ENCODE results near the gene MON1A. TPM values are rescaled to one million over a fixed set of nuclear protein-coding genes. Genes with fewer than 3 reads are reported as not detected.
"Not testable (repeated sequence)": the region's sequence is repeated elsewhere in the genome, so short reads cannot be mapped to it uniquely, and the experiment has no call there.

MON1A gene
- 10 to 100 TPM in 1 of 3 donors, 1 to 10 TPM in 2; 5.1 to 10.2 (median 9.7) TPM for polyA plus RNA-seq

- no peak within 1 kb of the TSS for H3K27ac ChIP-seq (ENCODE audit: low read depth, low read length)
- 1% methylated on average over 56 of the region's 56 CpGs for WGBS, 3 donors
Measured at GRCh38 chr3:49929291-49930167, at the start of gene MON1A. Gene MON1A (minus strand): TSS chr3:49929811. CDS start chr3:49913346, 16,465 bp downstream.

GRCh38 chr3:49976942-49977341, 47.3 kb upstream of the MON1A start:
- 79 to 93% (median 91%) methylated on average over 2 of the region's 2 CpGs for WGBS, 3 donors
- H3K27ac ChIP-seq (ENCODE audit: low read depth, low read length): no peak overlapping the region

- 93 to 97% (median 96%) methylated on average over 10 of the region's 10 CpGs for WGBS, 3 donors
- H3K27ac ChIP-seq (ENCODE audit: low read depth, low read length): no peak overlapping the region
Measured at GRCh38 chr3:49972656-49973055, 43.0 kb upstream of the MON1A start.

GRCh38 chr3:49968346-49968745, 38.7 kb upstream of the MON1A start:
- no peak overlapping the region for H3K27ac ChIP-seq (ENCODE audit: low read depth, low read length)
- 90 to 96% (median 93%) methylated on average over 8 of the region's 8 CpGs for WGBS, 3 donors

GRCh38 chr3:49967291-49967690, 37.7 kb upstream of the MON1A start:
- no peak overlapping the region for H3K27ac ChIP-seq (ENCODE audit: low read depth, low read length)
- 64 to 65% (median 65%) methylated on average over 6 of the region's 6 CpGs for WGBS, 3 donors

- H3K27ac ChIP-seq (ENCODE audit: low read depth, low read length): no peak overlapping the region
- WGBS, 3 donors: 95 to 97% (median 97%) methylated on average over 1 of the region's 1 CpG
Measured at GRCh38 chr3:49966233-49966942, 36.8 kb upstream of the MON1A start.

- H3K27ac ChIP-seq (ENCODE audit: low read depth, low read length): no peak overlapping the region
- WGBS, 3 donors: 81 to 94% (median 83%) methylated on average over 3 of the region's 3 CpGs
Measured at GRCh38 chr3:49955636-49956035, 26.0 kb upstream of the MON1A start.

- no peak overlapping the region for H3K27ac ChIP-seq (ENCODE audit: low read depth, low read length)
- 91 to 99% (median 97%) methylated on average over 6 of the region's 6 CpGs for WGBS, 3 donors
Measured at GRCh38 chr3:49952924-49953323, 23.3 kb upstream of the MON1A start.

GRCh38 chr3:49942651-49943050, 13.0 kb upstream of the MON1A start:
- H3K27ac ChIP-seq (ENCODE audit: low read depth, low read length): no peak overlapping the region

GRCh38 chr3:49940667-49941249, 11.1 kb upstream of the MON1A start:
- WGBS, 3 donors: 3 to 8% (median 6%) methylated on average over 23 of the region's 23 CpGs
- H3K27ac ChIP-seq (ENCODE audit: low read depth, low read length): peak overlapping the region; percentile 85

More at GRCh38 chr3:49942651-49943050, 13.0 kb upstream of the MON1A start:
- 73 to 82% (median 77%) methylated on average over 2 of the region's 2 CpGs for WGBS, 3 donors

- peak within 1 kb of the TSS; percentile 85 for H3K27ac ChIP-seq (ENCODE audit: low read depth, low read length)
- WGBS, 3 donors: 0% methylated on average over 67 to 74 of the region's 74 CpGs
Measured at GRCh38 chr3:49939858-49940666, 10.5 kb upstream of the MON1A start, which contains the start of gene RBM6. Gene RBM6 (plus strand): TSS chr3:49940150. CDS start chr3:49962642, 22,492 bp downstream.

- 22 to 29% (median 23%) methylated on average over 3 of the region's 3 CpGs for WGBS, 3 donors
- H3K27ac ChIP-seq (ENCODE audit: low read depth, low read length): no peak overlapping the region
Measured at GRCh38 chr3:49937090-49937489, 7.5 kb upstream of the MON1A start.

- H3K27ac ChIP-seq (ENCODE audit: low read depth, low read length): not testable (repeated sequence)
- 92 to 95% (median 95%) methylated on average over 15 of the region's 15 CpGs for WGBS, 3 donors
Measured at GRCh38 chr3:49932281-49932680, 2.7 kb upstream of the MON1A start.

- WGBS, 3 donors: 66 to 91% (median 73%) methylated on average over 1 of the region's 1 CpG
- no peak overlapping the region for H3K27ac ChIP-seq (ENCODE audit: low read depth, low read length)
Measured at GRCh38 chr3:49930922-49931321, 1.3 kb upstream of the MON1A start.

GRCh38 chr3:49930168-49930690, 618 bp upstream of the MON1A start:
- 30 to 44% (median 37%) methylated on average over 16 of the region's 16 CpGs for WGBS, 3 donors
- H3K27ac ChIP-seq (ENCODE audit: low read depth, low read length): no peak overlapping the region

GRCh38 chr3:49928481-49929017, 1.1 kb downstream of the MON1A start:
- 68 to 85% (median 83%) methylated on average over 5 of the region's 5 CpGs for WGBS, 3 donors
- no peak overlapping the region for H3K27ac ChIP-seq (ENCODE audit: low read depth, low read length)

GRCh38 chr3:49927798-49928197, 1.8 kb downstream of the MON1A start:
- 91 to 92% (median 91%) methylated on average over 5 of the region's 5 CpGs for WGBS, 3 donors
- H3K27ac ChIP-seq (ENCODE audit: low read depth, low read length): no peak overlapping the region
